ENCODE measurements around the gene ZNF284.

DNA sequence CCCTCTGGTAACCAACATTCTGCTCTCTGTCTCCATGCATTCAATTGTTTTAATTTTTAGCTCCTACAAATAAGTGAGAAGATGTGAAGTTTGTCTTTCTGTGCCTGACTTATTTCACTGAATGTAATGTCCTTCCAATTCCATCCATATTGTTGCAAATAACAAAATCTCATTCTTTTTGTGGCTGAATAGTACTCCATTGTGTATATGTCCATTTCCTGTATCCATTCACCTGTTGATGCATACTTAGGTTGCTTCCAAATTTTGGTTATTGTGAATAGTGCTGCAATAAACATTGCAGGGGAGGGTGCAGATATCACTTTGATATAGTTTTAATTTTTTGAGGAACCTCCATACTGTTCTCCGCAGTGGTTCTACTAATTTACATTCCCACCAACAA lies 2.5 kb upstream of the ZNF284 start:
- TF ChIP-seq, protein P1, sequence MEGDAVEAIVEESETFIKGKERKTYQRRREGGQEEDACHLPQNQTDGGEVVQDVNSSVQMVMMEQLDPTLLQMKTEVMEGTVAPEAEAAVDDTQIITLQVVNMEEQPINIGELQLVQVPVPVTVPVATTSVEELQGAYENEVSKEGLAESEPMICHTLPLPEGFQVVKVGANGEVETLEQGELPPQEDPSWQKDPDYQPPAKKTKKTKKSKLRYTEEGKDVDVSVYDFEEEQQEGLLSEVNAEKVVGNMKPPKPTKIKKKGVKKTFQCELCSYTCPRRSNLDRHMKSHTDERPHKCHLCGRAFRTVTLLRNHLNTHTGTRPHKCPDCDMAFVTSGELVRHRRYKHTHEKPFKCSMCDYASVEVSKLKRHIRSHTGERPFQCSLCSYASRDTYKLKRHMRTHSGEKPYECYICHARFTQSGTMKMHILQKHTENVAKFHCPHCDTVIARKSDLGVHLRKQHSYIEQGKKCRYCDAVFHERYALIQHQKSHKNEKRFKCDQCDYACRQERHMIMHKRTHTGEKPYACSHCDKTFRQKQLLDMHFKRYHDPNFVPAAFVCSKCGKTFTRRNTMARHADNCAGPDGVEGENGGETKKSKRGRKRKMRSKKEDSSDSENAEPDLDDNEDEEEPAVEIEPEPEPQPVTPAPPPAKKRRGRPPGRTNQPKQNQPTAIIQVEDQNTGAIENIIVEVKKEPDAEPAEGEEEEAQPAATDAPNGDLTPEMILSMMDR (IDR thresholded peaks at IDR 0.05) = no peak
- no peak for TF ChIP-seq POLR2A (IDR thresholded peaks at IDR 0.05)

Data from Peyer's patch (tissue), 4 donors.